ENCODE measurements around the gene TMEM231.
"Not testable (repeated sequence)": the region's sequence is repeated elsewhere in the genome, so short reads cannot be mapped to it uniquely, and the experiment has no call there.

The TMEM231 gene

GRCh38 chr16:75555707-75556430, at the start of gene TMEM231:
Gene TMEM231 (minus strand): TSS chr16:75556252. CDS start chr16:75556209, 43 bp downstream.
- DNase-seq, result peak; percentile 91 to 96 (median 93)

- DNase-seq, result no peak
These were observed 47.2 kb upstream of the TMEM231 start for GRCh38 chr16:75603241-75603640.

- DNase-seq, result no peak
These were observed 43.6 kb upstream of the TMEM231 start for GRCh38 chr16:75599452-75600277.

- DNase-seq, result no peak
These were observed 38.1 kb upstream of the TMEM231 start for GRCh38 chr16:75593825-75594820.

- DNase-seq, result no peak
These were observed 37.3 kb upstream of the TMEM231 start for GRCh38 chr16:75593308-75593707.

- not testable (repeated sequence) for DNase-seq
These were observed 35.9 kb upstream of the TMEM231 start for GRCh38 chr16:75591927-75592326.

GRCh38 chr16:75590920-75591843, 35.1 kb upstream of the TMEM231 start:
- DNase-seq, result no peak

- no peak for DNase-seq
These were observed 33.3 kb upstream of the TMEM231 start for GRCh38 chr16:75589306-75589705.

- no peak for DNase-seq
These were observed 32.7 kb upstream of the TMEM231 start for GRCh38 chr16:75588716-75589115.

GRCh38 chr16:75584108-75584507, 28.1 kb upstream of the TMEM231 start:
- no peak for DNase-seq

- DNase-seq, result no peak
These were observed 23.3 kb upstream of the TMEM231 start for GRCh38 chr16:75579281-75579834.

GRCh38 chr16:75578725-75579124, 22.7 kb upstream of the TMEM231 start:
- no peak for DNase-seq

GRCh38 chr16:75578212-75578611, 22.2 kb upstream of the TMEM231 start:
- DNase-seq, result no peak

GRCh38 chr16:75576384-75576811, 20.3 kb upstream of the TMEM231 start:
- DNase-seq, result no peak

GRCh38 chr16:75575958-75576357, 19.9 kb upstream of the TMEM231 start:
- no peak for DNase-seq

- no peak for DNase-seq
These were observed 17.9 kb upstream of the TMEM231 start for GRCh38 chr16:75573955-75574354.

GRCh38 chr16:75572864-75573542, 17.0 kb upstream of the TMEM231 start:
- DNase-seq, result no peak

- DNase-seq, result no peak
These were observed 14.5 kb upstream of the TMEM231 start for GRCh38 chr16:75570396-75571065.

- DNase-seq, result no peak
These were observed 11.9 kb upstream of the TMEM231 start for GRCh38 chr16:75567911-75568310.

- peak in 4 of 6 experiments; percentile 18 to 41 (median 34) for DNase-seq
These were observed 10.8 kb upstream of the TMEM231 start for GRCh38 chr16:75566758-75567255.
